ENCODE measurements around the gene EPHB3. TPM values are rescaled to one million over a fixed set of nuclear protein-coding genes. Genes with fewer than 3 reads are reported as not detected.

EPHB3 gene
- total RNA-seq, 1 donor from 2014 or later = 17.7 TPM

DNA sequence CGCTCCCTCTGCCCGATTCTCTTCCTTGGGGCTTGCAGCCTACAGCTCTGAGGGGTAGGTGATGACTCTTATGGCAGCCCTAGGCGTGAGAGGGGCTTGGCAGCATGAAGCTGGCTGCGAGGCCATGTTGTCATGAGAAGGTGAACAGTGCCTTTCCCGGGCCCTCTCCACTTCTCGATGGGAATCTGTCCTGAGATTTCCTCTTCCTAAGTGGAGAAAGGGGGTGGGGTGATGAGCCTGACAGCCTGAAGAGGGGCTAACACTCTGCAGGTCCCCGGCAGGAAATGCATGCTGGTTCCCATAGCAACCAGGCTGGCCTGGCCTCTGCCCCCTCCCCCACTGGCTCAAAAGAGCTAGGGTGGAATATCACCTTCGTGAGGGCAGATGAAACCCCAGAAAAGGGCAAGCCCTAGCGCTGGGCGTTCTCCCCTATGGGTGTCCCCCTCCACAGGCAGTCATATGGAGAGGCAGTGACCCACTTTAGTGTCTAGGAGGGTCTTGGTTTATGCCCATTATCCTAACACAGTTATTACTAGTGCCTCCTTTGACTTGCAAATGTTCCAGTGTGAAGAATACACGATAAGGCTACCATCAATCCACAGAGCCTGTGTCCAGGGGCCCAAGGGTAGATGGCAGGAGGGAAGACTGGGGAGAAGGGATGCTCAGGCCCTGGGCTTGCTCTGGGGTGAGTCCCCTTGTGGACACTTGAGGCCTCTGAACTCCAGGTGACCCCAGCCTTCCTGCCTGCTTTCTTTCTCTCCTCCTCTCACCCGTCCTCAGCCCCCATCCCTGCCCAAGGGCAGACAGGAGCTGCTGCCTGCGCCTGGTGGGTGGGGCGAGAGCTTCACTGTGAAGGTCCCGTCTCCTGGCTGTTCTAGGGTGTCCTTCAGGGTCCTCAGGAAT, 13.2 kb downstream of the EPHB3 start:
- H3K4me1 ChIP-seq = peaks cover 26% of the 10 kb centered on the region
- peaks cover 0 to 71% of the 10 kb centered on the region in 2 donors for H3K36me3 ChIP-seq
- H3K27me3 ChIP-seq = no peaks in the 10 kb centered on the region
- DNase-seq (ENCODE audit: extremely low spot score in 2 of 2) = no peak
- intact Hi-C loops (cut with DNase I) = no loop called here
- H3K9me3 ChIP-seq = no peaks in the 10 kb centered on the region
- no peak for TF ChIP-seq POLR2A (IDR thresholded peaks at IDR 0.05)
- TF ChIP-seq CTCF (IDR thresholded peaks at IDR 0.05) = no peak
- no peak for TF ChIP-seq POLR2AphosphoS5 (IDR thresholded peaks at IDR 0.05; ENCODE audit: insufficient read depth in 1 of 2, low read depth in 1 of 2)
- H3K27ac ChIP-seq = no peak overlapping the region
- H3K4me3 ChIP-seq = no peak overlapping the region

DNA sequence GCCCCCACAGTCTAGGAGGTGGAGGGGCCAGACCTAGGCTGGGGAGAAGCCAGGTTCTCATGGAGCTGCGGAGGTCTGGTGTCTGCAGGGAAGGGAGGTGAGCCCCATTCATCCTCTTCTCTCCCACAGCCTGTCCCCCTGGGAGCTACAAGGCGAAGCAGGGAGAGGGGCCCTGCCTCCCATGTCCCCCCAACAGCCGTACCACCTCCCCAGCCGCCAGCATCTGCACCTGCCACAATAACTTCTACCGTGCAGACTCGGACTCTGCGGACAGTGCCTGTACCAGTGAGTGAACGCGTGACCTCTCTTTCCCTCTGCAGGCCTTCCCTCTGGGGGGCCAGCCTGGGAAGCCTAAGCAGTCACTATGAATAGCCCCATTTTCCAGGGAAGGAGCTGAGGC, 14.1 kb downstream of the EPHB3 start:
- no peaks in the 10 kb centered on the region for H3K27me3 ChIP-seq
- H3K4me1 ChIP-seq = peaks cover 17% of the 10 kb centered on the region
- no peak for TF ChIP-seq CTCF (IDR thresholded peaks at IDR 0.05)
- TF ChIP-seq POLR2A (IDR thresholded peaks at IDR 0.05) = no peak
- TF ChIP-seq POLR2AphosphoS5 (IDR thresholded peaks at IDR 0.05; ENCODE audit: insufficient read depth in 1 of 2, low read depth in 1 of 2) = no peak
- H3K27ac ChIP-seq = no peak overlapping the region
- DNase-seq (ENCODE audit: extremely low spot score in 2 of 2) = no peak
- no peaks in the 10 kb centered on the region for H3K9me3 ChIP-seq
- intact Hi-C loops (cut with DNase I) = no loop called here
- peaks cover 0 to 78% of the 10 kb centered on the region in 2 donors for H3K36me3 ChIP-seq
- no peak overlapping the region for H3K4me3 ChIP-seq

DNA sequence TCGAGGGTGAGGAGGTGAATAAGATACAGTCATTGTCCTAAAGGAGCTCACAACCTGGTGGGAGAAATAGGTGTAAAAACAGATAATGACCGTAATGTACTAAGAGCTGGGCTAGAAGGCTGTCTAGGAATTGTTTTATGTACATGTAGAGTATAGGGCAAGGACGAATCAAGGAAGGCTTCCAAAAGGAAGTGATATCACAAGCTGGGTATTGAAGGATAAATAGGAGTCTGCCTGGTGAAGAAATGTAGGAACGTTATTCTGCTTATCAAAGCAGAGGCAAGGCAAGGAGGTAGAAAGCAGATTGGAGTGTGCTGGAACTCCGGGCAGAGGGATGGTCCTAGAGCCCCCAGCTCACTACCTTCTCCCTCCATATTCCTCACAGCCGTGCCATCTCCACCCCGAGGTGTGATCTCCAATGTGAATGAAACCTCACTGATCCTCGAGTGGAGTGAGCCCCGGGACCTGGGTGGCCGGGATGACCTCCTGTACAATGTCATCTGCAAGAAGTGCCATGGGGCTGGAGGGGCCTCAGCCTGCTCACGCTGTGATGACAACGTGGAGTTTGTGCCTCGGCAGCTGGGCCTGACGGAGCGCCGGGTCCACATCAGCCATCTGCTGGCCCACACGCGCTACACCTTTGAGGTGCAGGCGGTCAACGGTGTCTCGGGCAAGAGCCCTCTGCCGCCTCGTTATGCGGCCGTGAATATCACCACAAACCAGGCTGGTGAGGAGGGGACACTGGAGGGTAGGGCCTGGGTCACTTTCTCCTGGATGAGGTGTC, 15.1 kb downstream of the EPHB3 start:
- intact Hi-C loops (cut with DNase I) = no loop called here
- Histone ChIP-seq H3K36me3 (peaks cover 0 to 87% of the 10 kb centered on the region in 2 donors), H3K27ac (no peak overlapping the region), H3K4me3 (no peak overlapping the region), H3K4me1 (peaks cover 17% of the 10 kb centered on the region), H3K27me3 (no peaks in the 10 kb centered on the region), H3K9me3 (no peaks in the 10 kb centered on the region)
- DNase-seq (ENCODE audit: extremely low spot score in 2 of 2) = no peak
- TF ChIP-seq POLR2AphosphoS5 (IDR thresholded peaks at IDR 0.05; ENCODE audit: insufficient read depth in 1 of 2, low read depth in 1 of 2) (no peak), POLR2A (IDR thresholded peaks at IDR 0.05) (no peak), CTCF (IDR thresholded peaks at IDR 0.05) (no peak)

DNA sequence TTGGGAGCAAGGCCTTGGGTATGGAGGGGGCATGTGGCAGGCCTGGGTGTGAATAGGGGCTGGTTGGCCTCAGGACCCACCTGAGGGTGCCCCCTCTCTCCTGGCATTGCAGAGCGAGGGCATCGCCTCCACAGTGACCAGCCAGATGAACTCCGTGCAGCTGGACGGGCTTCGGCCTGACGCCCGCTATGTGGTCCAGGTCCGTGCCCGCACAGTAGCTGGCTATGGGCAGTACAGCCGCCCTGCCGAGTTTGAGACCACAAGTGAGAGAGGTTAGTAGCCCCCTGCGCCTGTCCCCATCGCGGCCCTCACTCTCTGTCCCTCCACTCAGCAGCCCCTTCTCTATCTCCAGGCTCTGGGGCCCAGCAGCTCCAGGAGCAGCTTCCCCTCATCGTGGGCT, 16.0 kb downstream of the EPHB3 start:
- TF ChIP-seq CTCF (IDR thresholded peaks at IDR 0.05) = no peak
- no peak for TF ChIP-seq POLR2AphosphoS5 (IDR thresholded peaks at IDR 0.05; ENCODE audit: insufficient read depth in 1 of 2, low read depth in 1 of 2)
- Histone ChIP-seq H3K4me3 (no peak overlapping the region), H3K36me3 (peaks cover 0 to 80% of the 10 kb centered on the region in 2 donors), H3K4me1 (peaks cover 23% of the 10 kb centered on the region), H3K9me3 (no peaks in the 10 kb centered on the region), H3K27me3 (no peaks in the 10 kb centered on the region), H3K27ac (no peak overlapping the region)
- no peak for DNase-seq (ENCODE audit: extremely low spot score in 2 of 2)
- intact Hi-C loops (cut with DNase I) = no loop called here
